ENCODE results near the gene HHATL. TPM values are rescaled to one million over a fixed set of nuclear protein-coding genes. Genes with fewer than 3 reads are reported as not detected.

Gene HHATL
- total RNA-seq, 1 experiment from 2014 or later: not detected

DNA sequence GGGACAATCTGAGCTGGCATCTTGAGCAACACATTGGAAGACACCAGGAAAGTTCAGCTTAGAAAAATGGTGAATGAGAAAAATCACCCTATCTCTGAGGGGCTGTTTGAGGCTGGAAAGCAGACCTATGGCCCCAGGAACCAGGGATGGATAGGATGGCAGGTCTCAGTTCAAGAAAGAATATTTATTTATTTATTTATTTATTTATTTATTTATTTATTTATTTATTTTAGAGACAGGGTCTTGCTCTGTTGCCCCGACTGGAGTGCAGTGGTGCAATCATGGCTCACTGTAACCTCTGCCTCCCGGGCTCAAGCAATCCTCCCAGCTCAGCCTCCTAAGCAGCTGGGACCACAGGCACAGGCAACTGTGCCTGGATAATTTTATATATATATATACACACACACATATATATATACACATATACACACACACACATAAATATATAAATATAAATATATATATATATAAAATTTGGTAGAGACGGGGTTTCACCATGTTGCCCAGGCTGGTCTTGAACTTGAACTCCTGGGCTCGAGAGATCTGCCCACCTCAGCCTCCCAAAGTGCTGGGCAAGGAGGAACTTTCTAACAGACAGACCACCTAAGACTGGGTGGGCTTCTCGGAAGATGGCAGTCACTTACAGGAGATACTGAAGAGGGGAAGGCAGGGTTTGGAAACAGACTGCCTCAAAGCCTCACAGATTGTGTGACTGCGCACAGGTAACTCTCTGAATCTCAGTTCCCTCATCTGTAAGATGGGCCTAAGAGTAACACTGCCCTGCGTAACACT is 40.8 kb upstream of the HHATL start:
- POLR2A ChIA-PET: no interaction called here
- Mint-ChIP-seq H3K4me1 (ENCODE audit: low read depth, unreplicated experiment) (no peaks in the 10 kb centered on the region), H3K27ac (ENCODE audit: unreplicated experiment) (no peak overlapping the region)

DNA sequence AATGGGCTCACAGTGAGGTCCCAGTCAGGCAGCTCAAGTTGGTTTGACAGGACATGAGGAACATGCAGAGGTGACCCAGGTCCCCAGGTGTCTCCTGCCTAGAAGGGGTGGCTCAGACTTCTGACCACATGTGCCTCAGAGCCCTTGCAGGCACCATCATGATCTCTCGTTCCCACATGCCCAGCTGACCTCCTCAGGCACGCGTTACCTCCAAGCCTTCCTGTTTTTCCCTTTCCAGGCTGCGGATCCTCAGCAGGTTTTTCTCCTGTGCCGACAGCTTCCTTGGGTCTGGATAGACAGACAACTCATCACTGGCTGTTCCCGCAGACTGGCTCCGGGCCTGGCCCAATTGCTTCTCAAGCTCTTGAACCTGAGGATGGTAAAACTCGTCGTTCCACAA is 40.1 kb upstream of the HHATL start:
- POLR2A ChIA-PET: no interaction called here
- no peaks in the 10 kb centered on the region for H3K27me3 Mint-ChIP-seq (ENCODE audit: insufficient read depth, unreplicated experiment)
- CTCF ChIA-PET: interaction anchor here (0.6 kb wide), 1 partner anchor 9 kb away, joined by 5 read pairs; no protein-coding TSS in a partner anchor
- intact Hi-C loops (cut with micrococcal nuclease; ENCODE audit: unreplicated experiment): loop anchor here (5.0 kb wide), 1 partner anchor 170 kb away; no protein-coding TSS in a partner anchor
- H3K4me1 Mint-ChIP-seq (ENCODE audit: low read depth, unreplicated experiment): no peaks in the 10 kb centered on the region
- no peaks in the 10 kb centered on the region for H3K27me3 ChIP-seq (replicated peaks; ENCODE audit: control insufficient read depth, insufficient read depth, low read length)
- H3K36me3 ChIP-seq (ENCODE audit: control insufficient read depth, insufficient read depth, low read length): no peaks in the 10 kb centered on the region
- no peaks in the 10 kb centered on the region for H3K9me3 ChIP-seq
- no peaks in the 10 kb centered on the region for H3K4me1 ChIP-seq
- no peaks in the 10 kb centered on the region for H3K9me3 Mint-ChIP-seq (ENCODE audit: unreplicated experiment)
- no TSS peak for BruUV-seq (replicated peaks)
- no peak overlapping the region for H3K4me3 Mint-ChIP-seq (ENCODE audit: unreplicated experiment)
- H3K4me3 ChIP-seq (ENCODE audit: low read depth, low read length): no peak overlapping the region
- TF ChIP-seq, protein P1, sequence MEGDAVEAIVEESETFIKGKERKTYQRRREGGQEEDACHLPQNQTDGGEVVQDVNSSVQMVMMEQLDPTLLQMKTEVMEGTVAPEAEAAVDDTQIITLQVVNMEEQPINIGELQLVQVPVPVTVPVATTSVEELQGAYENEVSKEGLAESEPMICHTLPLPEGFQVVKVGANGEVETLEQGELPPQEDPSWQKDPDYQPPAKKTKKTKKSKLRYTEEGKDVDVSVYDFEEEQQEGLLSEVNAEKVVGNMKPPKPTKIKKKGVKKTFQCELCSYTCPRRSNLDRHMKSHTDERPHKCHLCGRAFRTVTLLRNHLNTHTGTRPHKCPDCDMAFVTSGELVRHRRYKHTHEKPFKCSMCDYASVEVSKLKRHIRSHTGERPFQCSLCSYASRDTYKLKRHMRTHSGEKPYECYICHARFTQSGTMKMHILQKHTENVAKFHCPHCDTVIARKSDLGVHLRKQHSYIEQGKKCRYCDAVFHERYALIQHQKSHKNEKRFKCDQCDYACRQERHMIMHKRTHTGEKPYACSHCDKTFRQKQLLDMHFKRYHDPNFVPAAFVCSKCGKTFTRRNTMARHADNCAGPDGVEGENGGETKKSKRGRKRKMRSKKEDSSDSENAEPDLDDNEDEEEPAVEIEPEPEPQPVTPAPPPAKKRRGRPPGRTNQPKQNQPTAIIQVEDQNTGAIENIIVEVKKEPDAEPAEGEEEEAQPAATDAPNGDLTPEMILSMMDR (IDR thresholded peaks at IDR 0.05; ENCODE audit: insufficient read depth in 1 of 2, low read depth in 1 of 2, low read length in 1 of 2, severe bottlenecking in 1 of 2, unreplicated experiment in 1 of 2): no peak
- DNase-seq: no peak
- H3K36me3 Mint-ChIP-seq (ENCODE audit: insufficient read depth, unreplicated experiment): no peaks in the 10 kb centered on the region
- no peak overlapping the region for H3K27ac Mint-ChIP-seq (ENCODE audit: unreplicated experiment)

More for the DNA sequence above, 40.8 kb upstream of the HHATL start:
- no peak for DNase-seq
- intact Hi-C loops (cut with micrococcal nuclease; ENCODE audit: unreplicated experiment): loop anchor here (5.0 kb wide), 1 partner anchor 171 kb away; no protein-coding TSS in a partner anchor
- Histone ChIP-seq H3K36me3 (ENCODE audit: control insufficient read depth, insufficient read depth, low read length) (no peaks in the 10 kb centered on the region), H3K4me1 (no peaks in the 10 kb centered on the region), H3K27me3 (replicated peaks; ENCODE audit: control insufficient read depth, insufficient read depth, low read length) (no peaks in the 10 kb centered on the region), H3K9me3 (no peaks in the 10 kb centered on the region), H3K4me3 (ENCODE audit: low read depth, low read length) (no peak overlapping the region)
- no TSS peak for BruUV-seq (replicated peaks)
- H3K9me3 Mint-ChIP-seq (ENCODE audit: unreplicated experiment): no peaks in the 10 kb centered on the region
- TF ChIP-seq, protein P1 (IDR thresholded peaks at IDR 0.05; ENCODE audit: insufficient read depth in 1 of 2, low read depth in 1 of 2, low read length in 1 of 2, severe bottlenecking in 1 of 2, unreplicated experiment in 1 of 2): no peak
- H3K4me3 Mint-ChIP-seq (ENCODE audit: unreplicated experiment): no peak overlapping the region
- no peaks in the 10 kb centered on the region for H3K36me3 Mint-ChIP-seq (ENCODE audit: insufficient read depth, unreplicated experiment)
- CTCF ChIA-PET: interaction anchor here (0.6 to 1.6 kb wide), 3 partner anchors 8 to 87 kb away, joined by 3 to 5 read pairs (median 4); no protein-coding TSS in a partner anchor
- no peaks in the 10 kb centered on the region for H3K27me3 Mint-ChIP-seq (ENCODE audit: insufficient read depth, unreplicated experiment)

DNA sequence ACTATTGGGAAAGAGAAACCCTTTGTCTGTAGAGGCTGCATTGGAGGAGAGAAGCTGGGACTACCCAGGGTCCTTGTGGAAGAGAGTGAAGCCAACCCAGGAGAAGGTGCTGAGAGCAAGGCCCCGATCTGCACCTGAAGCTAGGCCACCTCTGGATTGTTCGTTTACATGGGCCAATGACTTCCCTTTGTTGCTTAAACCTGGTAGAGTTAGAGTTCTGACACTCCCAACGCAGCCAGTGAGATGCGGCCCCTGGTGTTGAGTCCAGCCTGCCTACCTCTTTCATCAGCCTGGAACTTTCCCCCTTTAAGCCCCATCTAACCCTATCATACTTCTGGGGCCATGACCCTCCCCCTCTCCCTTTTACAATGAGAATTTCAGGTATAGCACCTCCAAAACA is 39.7 kb upstream of the HHATL start:
- no peak for DNase-seq
- Mint-ChIP-seq H3K36me3 (ENCODE audit: insufficient read depth, unreplicated experiment) (no peaks in the 10 kb centered on the region), H3K27ac (ENCODE audit: unreplicated experiment) (no peak overlapping the region), H3K9me3 (ENCODE audit: unreplicated experiment) (no peaks in the 10 kb centered on the region), H3K4me1 (ENCODE audit: low read depth, unreplicated experiment) (no peaks in the 10 kb centered on the region), H3K27me3 (ENCODE audit: insufficient read depth, unreplicated experiment) (no peaks in the 10 kb centered on the region), H3K4me3 (ENCODE audit: unreplicated experiment) (no peak overlapping the region)
- ChIA-PET POLR2A (no interaction called here), CTCF (no interaction called here)
- TF ChIP-seq, protein P1 (IDR thresholded peaks at IDR 0.05; ENCODE audit: insufficient read depth in 1 of 2, low read depth in 1 of 2, low read length in 1 of 2, severe bottlenecking in 1 of 2, unreplicated experiment in 1 of 2): no peak
- no peaks in the 10 kb centered on the region for H3K4me1 ChIP-seq
- H3K9me3 ChIP-seq: no peaks in the 10 kb centered on the region
- no peaks in the 10 kb centered on the region for H3K27me3 ChIP-seq (replicated peaks; ENCODE audit: control insufficient read depth, insufficient read depth, low read length)
- H3K36me3 ChIP-seq (ENCODE audit: control insufficient read depth, insufficient read depth, low read length): no peaks in the 10 kb centered on the region
- BruUV-seq (replicated peaks): no TSS peak
- H3K4me3 ChIP-seq (ENCODE audit: low read depth, low read length): no peak overlapping the region
- intact Hi-C loops (cut with micrococcal nuclease; ENCODE audit: unreplicated experiment): loop anchor here (5.0 kb wide), 1 partner anchor 170 kb away; no protein-coding TSS in a partner anchor

Data from Caco-2 (cell line).